HCT116 (cell line): ENCODE measurements around the gene ANXA4. TPM values are rescaled to one million over a fixed set of nuclear protein-coding genes. Genes with fewer than 3 reads are reported as not detected.

Experiments
- ATAC-seq: fragments of 200-7000 bp; cut with Tn5 transposase; 2 replicates; pipeline ENCODE4 v1.9.1; 2020; ENCODE audit warnings: mild to moderate bottlenecking, moderate library complexity
- BruUV-seq: library from RNA; stranded (reverse); fragments of 400-500 nt; replicated peaks from 2 replicates; lab custom pipeline; 2021; lab: Mats Ljungman, UMichigan
- CTCF ChIA-PET: fragments of 300-600 bp; sonication (Branson Sonifier 250); formaldehyde crosslinking; loops from one replicate; lab custom pipeline; 2021; ENCODE audit warnings: antibody characterized with exemption; lab: Charles Lee
- POLR2A ChIA-PET: fragments of 300-600, 350-600 bp; sonication (Branson Sonifier 250); formaldehyde crosslinking; loops from one replicate; lab custom pipeline; 2021; ENCODE audit warnings: antibody characterized with exemption; lab: Charles Lee
- RAD21 ChIA-PET, 2 experiments: fragments of 300-600 bp; sonication (Branson Sonifier 250); formaldehyde crosslinking; loops; one replicate each; lab custom pipeline; 2023; ENCODE audit warnings: low total read pairs in 2 of 2; ENCODE audit not compliant: uncharacterized antibody in 2 of 2, unreplicated experiment in 2 of 2, low non-redundant PET in 1 of 2; lab: Charles Lee
- DNase-seq: peaks from one replicate; pipeline ENCODE4 v3.0.0-alpha.2; 2010; ENCODE audit warnings: low read depth, low spot score
- H2AFZ ChIP-seq: fragments of 200-600 bp; shearing (Covaris generic), sonication (generic); 2 replicates; pipeline ENCODE4 v1.6.1; 2017; ENCODE audit warnings: low read depth, mixed run types, mixed read lengths, antibody characterized with exemption, low read length; ENCODE audit not compliant: poor library complexity, severe bottlenecking
- H3K27ac ChIP-seq: 2 replicates; pipeline ENCODE4 v1.5.1; 2012; ENCODE audit warnings: low read depth, low read length
- H3K27me3 ChIP-seq: fragments of 200-600 bp; sonication (generic); 2 replicates; pipeline ENCODE4 v1.6.1; 2016; ENCODE audit warnings: mixed run types, low read length, mixed read lengths; ENCODE audit not compliant: insufficient read depth
- H3K36me3 ChIP-seq, 2 experiments: fragments of 200-500 bp in 1 of 2; fragments of 200-600 bp in 1 of 2; sonication (Bioruptor generic) in 1 of 2; sonication (generic) in 1 of 2; 2 replicates each; pipeline versions ENCODE4 v1.5.1 to v1.6.1; 2014 to 2016; ENCODE audit warnings: low read length in 2 of 2, inconsistent platforms in 1 of 2, mixed read lengths in 1 of 2, mixed run types in 1 of 2; ENCODE audit not compliant: insufficient read depth in 2 of 2, control insufficient read depth in 1 of 2
- H3K4me1 ChIP-seq, 2 experiments: fragments of 200-600 bp in 1 of 2; sonication (generic) in 1 of 2; 2 replicates each; pipeline versions ENCODE4 v1.5.1 to v1.6.1; 2012 to 2017; ENCODE audit warnings: low read length in 2 of 2, inconsistent platforms in 1 of 2, mild to moderate bottlenecking in 1 of 2, mixed read lengths in 1 of 2, mixed run types in 1 of 2, moderate library complexity in 1 of 2; ENCODE audit not compliant: insufficient read depth in 2 of 2, control insufficient read depth in 1 of 2
- H3K4me2 ChIP-seq: fragments of 200-600 bp; sonication (generic); 2 replicates; pipeline ENCODE4 v1.6.1; 2017; ENCODE audit warnings: mixed run types, low read length, mixed read lengths
- H3K4me3 ChIP-seq, 2 experiments: fragments of 200-600 bp in 1 of 2; sonication (generic) in 1 of 2; replicated peaks in 1 of 2; 2 replicates each; pipeline ENCODE4 v1.5.1; 2011 to 2016; ENCODE audit warnings: low read length in 2 of 2, control low read depth in 1 of 2, low read depth in 1 of 2, mild to moderate bottlenecking in 1 of 2, mixed read lengths in 1 of 2, mixed run types in 1 of 2
- H3K79me2 ChIP-seq: fragments of 200-600 bp; sonication (generic); 2 replicates; pipeline ENCODE4 v1.6.1; 2017; ENCODE audit warnings: mild to moderate bottlenecking, mixed run types, low read length, moderate library complexity, mixed read lengths; ENCODE audit not compliant: insufficient read depth
- H3K9ac ChIP-seq: fragments of 200-600 bp; sonication (generic); 2 replicates; pipeline ENCODE4 v1.6.1; 2016; ENCODE audit warnings: low read length, mixed read lengths
- H3K9me2 ChIP-seq: fragments of 200-600 bp; sonication (generic), shearing (Covaris generic); 2 replicates; pipeline ENCODE4 v1.6.1; 2017; ENCODE audit warnings: mixed run types, mild to moderate bottlenecking, moderate library complexity; ENCODE audit not compliant: insufficient read depth
- H3K9me3 ChIP-seq, 2 experiments: fragments of 200-500 bp in 1 of 2; fragments of 200-600 bp in 1 of 2; sonication (Bioruptor generic) in 1 of 2; sonication (generic) in 1 of 2; 2 replicates each; pipeline ENCODE4 v1.6.1; 2014 to 2017; ENCODE audit warnings: low read length in 2 of 2, mixed read lengths in 2 of 2, inconsistent platforms in 1 of 2, low read depth in 1 of 2, mild to moderate bottlenecking in 1 of 2, mixed run types in 1 of 2, moderate library complexity in 1 of 2; ENCODE audit not compliant: control insufficient read depth in 1 of 2, insufficient read depth in 1 of 2
- H4K20me1 ChIP-seq: fragments of 200-600 bp; sonication (generic), shearing (Covaris generic); 2 replicates; pipeline ENCODE4 v1.6.1; 2017; ENCODE audit warnings: mixed run types, mild to moderate bottlenecking, moderate library complexity; ENCODE audit not compliant: insufficient read depth
- CBX3 ChIP-seq: IDR thresholded peaks from 2 replicates; pipeline ENCODE4 v1.6.1; 2012; ENCODE audit warnings: low read depth
- CEBPB ChIP-seq: IDR thresholded peaks from 2 replicates; pipeline ENCODE4 v1.6.1; 2012; ENCODE audit warnings: low read depth
- CTCF ChIP-seq, 3 experiments: fragments of 200-600 bp in 1 of 3; sonication (generic) in 1 of 3; IDR thresholded peaks in 2 of 3; conservative IDR thresholded peaks in 1 of 3; 2 replicates each; pipeline ENCODE4 v1.5.1; 2012 to 2017; ENCODE audit warnings: low read depth in 2 of 3, low read length in 2 of 3, antibody characterized with exemption in 1 of 3, borderline replicate concordance in 1 of 3, control low read depth in 1 of 3, mild to moderate bottlenecking in 1 of 3, mixed read lengths in 1 of 3, mixed run types in 1 of 3, moderate library complexity in 1 of 3; ENCODE audit not compliant: insufficient read depth in 1 of 3
- EGR1 ChIP-seq: IDR thresholded peaks from 2 replicates; pipeline ENCODE4 v1.6.1; 2012; ENCODE audit warnings: low read depth
- ELF1 ChIP-seq: IDR thresholded peaks from 2 replicates; pipeline ENCODE4 v1.6.1; 2012; ENCODE audit warnings: low read depth, borderline replicate concordance
- EZH2phosphoT487 ChIP-seq: fragments of 200-600 bp; IDR thresholded peaks from 2 replicates; pipeline ENCODE4 v1.6.1; 2018; ENCODE audit warnings: antibody characterized with exemption, borderline replicate concordance
- FOSL1 ChIP-seq: IDR thresholded peaks from 2 replicates; pipeline ENCODE4 v1.6.1; 2012; ENCODE audit warnings: low read depth
- JUND ChIP-seq: IDR thresholded peaks from 2 replicates; pipeline ENCODE4 v1.6.1; 2012
- MAX ChIP-seq: IDR thresholded peaks from 2 replicates; pipeline ENCODE4 v1.6.1; 2012
- POLR2AphosphoS5 ChIP-seq: IDR thresholded peaks from 2 replicates; pipeline ENCODE4 v1.6.1; 2011; ENCODE audit warnings: mild to moderate bottlenecking, low read depth, low read length, moderate library complexity
- RAD21 ChIP-seq: IDR thresholded peaks from 2 replicates; pipeline ENCODE4 v1.6.1; 2012; ENCODE audit warnings: low read depth, mild to moderate bottlenecking
- SIN3A ChIP-seq: IDR thresholded peaks from 2 replicates; pipeline ENCODE4 v1.6.1; 2012; ENCODE audit warnings: low read depth
- SP1 ChIP-seq: IDR thresholded peaks from 2 replicates; pipeline ENCODE4 v1.6.1; 2012; ENCODE audit warnings: low read depth
- SRF ChIP-seq: IDR thresholded peaks from 2 replicates; pipeline ENCODE4 v1.6.1; 2012; ENCODE audit warnings: low read depth
- TCF7L2 ChIP-seq: IDR thresholded peaks from 2 replicates; pipeline ENCODE4 v1.7.0; 2011; ENCODE audit warnings: borderline replicate concordance, inconsistent platforms; ENCODE audit not compliant: insufficient read depth, insufficient read length; ENCODE audit errors: extremely low read depth
- YY1 ChIP-seq: IDR thresholded peaks from 2 replicates; pipeline ENCODE4 v1.6.1; 2011; ENCODE audit warnings: low read length, low read depth, moderate library complexity, mild to moderate bottlenecking; ENCODE audit not compliant: insufficient replicate concordance; ENCODE audit errors: extremely low read depth
- ZFX ChIP-seq: fragments of 450-650 bp; IDR thresholded peaks from 2 replicates; pipeline ENCODE4 v1.6.1; 2017
- ZNF274 ChIP-seq: fragments of 200-500 bp; sonication (Bioruptor generic); IDR thresholded peaks from 2 replicates; pipeline ENCODE4 v1.6.1; 2014; ENCODE audit warnings: mild to moderate bottlenecking, low read depth, low read length, inconsistent platforms
- intact Hi-C: fragments of 100-400 bp; cut with micrococcal nuclease; formaldehyde crosslinking; loops from 2 replicates; pipeline ENCODE4 v1.10.0; 2022
- total RNA-seq: library from RNA; stranded (reverse); gene quantifications from one replicate; pipeline ENCODE4 v1.2.1, GENCODE V29; 2021; ENCODE audit not compliant: unreplicated experiment
- TF ChIP-seq, protein P1 (sequence below): IDR thresholded peaks from 2 replicates; pipeline ENCODE4 v1.6.1; 2012
- TF ChIP-seq, protein P2 (sequence below): IDR thresholded peaks from 2 replicates; pipeline ENCODE4 v1.6.1; 2011; ENCODE audit warnings: mild to moderate bottlenecking, low read length, moderate library complexity; ENCODE audit not compliant: insufficient replicate concordance; ENCODE audit errors: extremely low read depth

ANXA4 gene
- total RNA-seq, 1 experiment from 2014 or later, result 64.6 TPM

- no peak overlapping the region for H2AFZ ChIP-seq
- H3K27ac ChIP-seq, result no peak overlapping the region
- H3K4me1 ChIP-seq, result peaks cover 4 to 13% of the 10 kb centered on the region in 2 experiments; a peak in 1 of 4 replicates
- H3K79me2 ChIP-seq, result no peaks in the 10 kb centered on the region
- TF ChIP-seq CTCF (IDR thresholded peaks at IDR 0.05 in 2 of 3, conservative IDR thresholded peaks at IDR 0.05 in 1 of 3; ENCODE audit: borderline replicate concordance in 1 of 3, insufficient read depth in 1 of 3, low read depth in 2 of 3, low read length in 2 of 3) (no peak), SRF (no peak), CBX3 (no peak), POLR2AphosphoS5 (no peak), FOSL1 (no peak), ZNF274 (no peak), SP1 (no peak), EZH2phosphoT487 (no peak), ZFX (no peak), EGR1 (no peak), YY1 (no peak), JUND (no peak), ELF1 (no peak), RAD21 (no peak), CEBPB (no peak), TCF7L2 (no peak), MAX (no peak), SIN3A (no peak)
- TF ChIP-seq, protein P1, sequence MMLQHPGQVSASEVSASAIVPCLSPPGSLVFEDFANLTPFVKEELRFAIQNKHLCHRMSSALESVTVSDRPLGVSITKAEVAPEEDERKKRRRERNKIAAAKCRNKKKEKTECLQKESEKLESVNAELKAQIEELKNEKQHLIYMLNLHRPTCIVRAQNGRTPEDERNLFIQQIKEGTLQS, result no peak
- TF ChIP-seq, protein P2, sequence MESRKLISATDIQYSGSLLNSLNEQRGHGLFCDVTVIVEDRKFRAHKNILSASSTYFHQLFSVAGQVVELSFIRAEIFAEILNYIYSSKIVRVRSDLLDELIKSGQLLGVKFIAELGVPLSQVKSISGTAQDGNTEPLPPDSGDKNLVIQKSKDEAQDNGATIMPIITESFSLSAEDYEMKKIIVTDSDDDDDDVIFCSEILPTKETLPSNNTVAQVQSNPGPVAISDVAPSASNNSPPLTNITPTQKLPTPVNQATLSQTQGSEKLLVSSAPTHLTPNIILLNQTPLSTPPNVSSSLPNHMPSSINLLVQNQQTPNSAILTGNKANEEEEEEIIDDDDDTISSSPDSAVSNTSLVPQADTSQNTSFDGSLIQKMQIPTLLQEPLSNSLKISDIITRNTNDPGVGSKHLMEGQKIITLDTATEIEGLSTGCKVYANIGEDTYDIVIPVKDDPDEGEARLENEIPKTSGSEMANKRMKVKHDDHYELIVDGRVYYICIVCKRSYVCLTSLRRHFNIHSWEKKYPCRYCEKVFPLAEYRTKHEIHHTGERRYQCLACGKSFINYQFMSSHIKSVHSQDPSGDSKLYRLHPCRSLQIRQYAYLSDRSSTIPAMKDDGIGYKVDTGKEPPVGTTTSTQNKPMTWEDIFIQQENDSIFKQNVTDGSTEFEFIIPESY, result no peak
- TF ChIP-seq, all 23 proteins: peak for 0
- BruUV-seq, result no TSS peak
- Histone ChIP-seq H3K4me2 (no peak overlapping the region), H3K4me3 (no peak overlapping the region), H3K36me3 (no peaks in the 10 kb centered on the region), H3K9ac (no peak overlapping the region), H3K9me2 (no peaks in the 10 kb centered on the region), H3K9me3 (no peaks in the 10 kb centered on the region), H3K27me3 (no peaks in the 10 kb centered on the region), H4K20me1 (no peaks in the 10 kb centered on the region)
- ChIA-PET RAD21 (no interaction called here), POLR2A (no interaction called here), CTCF (no interaction called here)
- no peak for ATAC-seq
- DNase-seq, result no peak
- intact Hi-C loops, result no loop called here
These were observed 48.0 kb upstream of the ANXA4 start for GRCh38 chr2:69693775-69694450.
